HL-60 (cell line): ENCODE data around the gene LAMTOR2.
A peak's percentile ranks its signal among the peaks of the same experiment; 100 is the strongest.

ENCODE experiments used
- DNase-seq, 2 experiments: peaks; one replicate each; pipeline ENCODE4 v3.0.0-alpha.2; 2010 to 2020; ENCODE audit warnings: low read depth in 1 of 2, low spot score in 1 of 2
- H3K27ac ChIP-seq: fragments of 250-450 bp; sonication (Bioruptor Pico); replicated peaks from 2 replicates; pipeline ENCODE4 v1.5.1; 2020; ENCODE audit warnings: mild to moderate bottlenecking, moderate library complexity
- H3K27me3 ChIP-seq: fragments of 250-450 bp; sonication (Bioruptor Pico); 2 replicates; pipeline ENCODE4 v1.5.1; 2021; ENCODE audit warnings: mild to moderate bottlenecking, moderate library complexity; ENCODE audit not compliant: insufficient read depth, poor library complexity, severe bottlenecking
- H3K4me3 ChIP-seq: replicated peaks from 2 replicates; pipeline ENCODE4 v1.5.1; 2011; ENCODE audit warnings: mild to moderate bottlenecking, control low read depth, low read length; ENCODE audit not compliant: insufficient read depth
- GABPA ChIP-seq: IDR thresholded peaks from 2 replicates; pipeline ENCODE4 v1.6.1; 2012; ENCODE audit warnings: low read depth
- POLR2AphosphoS5 ChIP-seq: IDR thresholded peaks from 2 replicates; pipeline ENCODE4 v1.6.1; 2012; ENCODE audit warnings: low read depth
- REST ChIP-seq: IDR thresholded peaks from 2 replicates; pipeline ENCODE4 v1.6.1; 2012; ENCODE audit warnings: low read depth; ENCODE audit not compliant: insufficient replicate concordance
- SPI1 ChIP-seq: IDR thresholded peaks from 2 replicates; pipeline ENCODE4 v1.6.1; 2012; ENCODE audit warnings: low read depth, mild to moderate bottlenecking, borderline replicate concordance
- long read RNA-seq: library from polyadenylated mRNA; unstranded; transcript quantifications from one replicate; pipeline ENCODE4 v2.0.0, GENCODE V29; 2020
- TF ChIP-seq, protein P1 (sequence below): IDR thresholded peaks from one replicate; pipeline ENCODE4 v1.5.1; 2011; ENCODE audit warnings: low read length, control low read depth, inconsistent platforms; ENCODE audit not compliant: insufficient read depth

Gene LAMTOR2
- long read RNA-seq, transcript LAMTOR2-203 (4 exons, 655 nt) = major isoform, 25 of 27 reads
- long read RNA-seq, partial matches to known transcripts = 0 of 27 reads
- long read RNA-seq, other reads (novel, unspliced or antisense) = 1 of 27 reads

DNA sequence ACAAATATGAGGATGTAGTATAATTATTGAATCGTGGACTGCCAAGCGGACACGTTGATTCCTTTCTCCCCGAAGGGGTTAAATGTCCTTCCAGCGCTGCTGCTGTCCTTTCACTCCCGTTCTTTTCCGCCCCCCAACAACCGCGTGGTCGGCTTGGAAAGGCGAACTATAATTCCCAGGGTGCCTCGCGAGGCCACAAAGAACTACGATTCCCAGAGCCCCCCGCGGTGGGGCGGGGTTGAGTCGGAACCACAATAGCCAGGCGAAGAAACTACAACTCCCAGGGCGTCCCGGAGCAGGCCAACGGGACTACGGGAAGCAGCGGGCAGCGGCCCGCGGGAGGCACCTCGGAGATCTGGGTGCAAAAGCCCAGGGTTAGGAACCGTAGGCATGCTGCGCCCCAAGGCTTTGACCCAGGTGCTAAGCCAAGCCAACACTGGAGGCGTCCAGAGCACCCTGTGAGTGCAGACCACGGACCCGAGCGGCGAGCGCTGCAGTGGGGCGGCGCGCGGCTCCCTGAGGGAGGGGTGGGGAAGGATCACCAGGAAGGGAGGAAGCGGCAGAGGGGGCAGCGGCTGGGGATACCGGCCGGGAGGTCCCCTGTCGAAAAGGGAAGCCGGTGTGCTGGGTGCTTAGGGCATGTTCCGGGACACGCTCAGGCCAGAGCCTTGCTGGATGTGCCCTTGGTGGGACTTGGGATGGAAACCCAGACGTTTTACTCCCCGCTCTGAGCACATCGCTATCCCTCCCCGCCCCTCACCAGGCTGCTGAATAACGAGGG, at the start of gene LAMTOR2:
Gene LAMTOR2, plus strand, starts transcription at position 283 of the 781 bp plus-strand sequence. Its CDS starts 108 bp downstream, at position 391.
- peak; percentile 69; the same call in 1 of the 2 replicates for TF ChIP-seq GABPA
- no peak for TF ChIP-seq REST
- TF ChIP-seq SPI1 = peak; percentile 60; the same call in 1 of the 2 replicates
- TF ChIP-seq, protein P1, sequence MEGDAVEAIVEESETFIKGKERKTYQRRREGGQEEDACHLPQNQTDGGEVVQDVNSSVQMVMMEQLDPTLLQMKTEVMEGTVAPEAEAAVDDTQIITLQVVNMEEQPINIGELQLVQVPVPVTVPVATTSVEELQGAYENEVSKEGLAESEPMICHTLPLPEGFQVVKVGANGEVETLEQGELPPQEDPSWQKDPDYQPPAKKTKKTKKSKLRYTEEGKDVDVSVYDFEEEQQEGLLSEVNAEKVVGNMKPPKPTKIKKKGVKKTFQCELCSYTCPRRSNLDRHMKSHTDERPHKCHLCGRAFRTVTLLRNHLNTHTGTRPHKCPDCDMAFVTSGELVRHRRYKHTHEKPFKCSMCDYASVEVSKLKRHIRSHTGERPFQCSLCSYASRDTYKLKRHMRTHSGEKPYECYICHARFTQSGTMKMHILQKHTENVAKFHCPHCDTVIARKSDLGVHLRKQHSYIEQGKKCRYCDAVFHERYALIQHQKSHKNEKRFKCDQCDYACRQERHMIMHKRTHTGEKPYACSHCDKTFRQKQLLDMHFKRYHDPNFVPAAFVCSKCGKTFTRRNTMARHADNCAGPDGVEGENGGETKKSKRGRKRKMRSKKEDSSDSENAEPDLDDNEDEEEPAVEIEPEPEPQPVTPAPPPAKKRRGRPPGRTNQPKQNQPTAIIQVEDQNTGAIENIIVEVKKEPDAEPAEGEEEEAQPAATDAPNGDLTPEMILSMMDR = no peak
- TF ChIP-seq POLR2AphosphoS5 = peak; percentile 75
- DNase-seq = peak; percentile 95 to 99
- Histone ChIP-seq H3K27ac (peak within 1 kb of the TSS; percentile 90), H3K4me3 (peak within 1 kb of the TSS; percentile 95), H3K27me3 (no peaks in the 10 kb centered on the region)

DNA sequence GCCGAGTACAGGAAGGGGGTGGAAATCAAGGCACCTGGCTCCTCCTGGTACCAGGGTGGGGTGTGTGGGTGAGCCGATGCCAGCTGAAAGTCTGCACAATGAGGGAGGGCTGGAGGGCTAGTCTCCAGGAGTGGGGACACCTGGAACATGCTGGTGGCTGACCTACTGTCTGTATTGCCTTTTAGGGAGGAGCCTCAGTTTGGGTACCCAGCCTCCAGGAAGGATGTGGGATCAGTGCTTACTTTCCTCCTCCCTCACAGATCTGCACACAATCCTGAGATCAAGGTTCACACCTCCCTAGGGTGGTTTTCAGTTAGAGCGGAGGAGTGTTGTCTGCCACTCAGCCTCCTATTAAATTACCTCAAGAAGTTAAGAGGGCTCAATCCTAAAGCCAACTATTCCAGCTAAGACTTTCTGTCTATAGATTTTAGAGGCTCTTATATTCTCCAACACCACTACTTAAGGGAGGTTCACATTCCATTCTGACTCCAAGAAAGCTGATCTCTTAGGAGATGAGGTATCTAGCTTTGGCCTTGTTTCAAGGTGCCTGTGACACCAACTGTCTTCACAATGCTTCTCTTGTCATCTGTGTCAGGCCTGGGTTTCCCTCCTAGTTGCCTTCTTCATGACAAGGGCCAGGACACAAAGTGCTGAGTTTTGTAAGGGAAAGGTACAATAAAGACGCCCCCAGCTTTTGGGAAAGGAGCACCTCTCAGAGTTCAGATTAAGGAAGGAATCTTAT, 49.6 kb upstream of the LAMTOR2 start:
- DNase-seq = no peak
- H3K27ac ChIP-seq = no peak overlapping the region
- no peak for TF ChIP-seq POLR2AphosphoS5
- no peak for TF ChIP-seq REST
- TF ChIP-seq, protein P1 = no peak
- TF ChIP-seq SPI1 = no peak
- no peak for TF ChIP-seq GABPA
- no peak overlapping the region for H3K4me3 ChIP-seq
- H3K27me3 ChIP-seq = no peaks in the 10 kb centered on the region

DNA sequence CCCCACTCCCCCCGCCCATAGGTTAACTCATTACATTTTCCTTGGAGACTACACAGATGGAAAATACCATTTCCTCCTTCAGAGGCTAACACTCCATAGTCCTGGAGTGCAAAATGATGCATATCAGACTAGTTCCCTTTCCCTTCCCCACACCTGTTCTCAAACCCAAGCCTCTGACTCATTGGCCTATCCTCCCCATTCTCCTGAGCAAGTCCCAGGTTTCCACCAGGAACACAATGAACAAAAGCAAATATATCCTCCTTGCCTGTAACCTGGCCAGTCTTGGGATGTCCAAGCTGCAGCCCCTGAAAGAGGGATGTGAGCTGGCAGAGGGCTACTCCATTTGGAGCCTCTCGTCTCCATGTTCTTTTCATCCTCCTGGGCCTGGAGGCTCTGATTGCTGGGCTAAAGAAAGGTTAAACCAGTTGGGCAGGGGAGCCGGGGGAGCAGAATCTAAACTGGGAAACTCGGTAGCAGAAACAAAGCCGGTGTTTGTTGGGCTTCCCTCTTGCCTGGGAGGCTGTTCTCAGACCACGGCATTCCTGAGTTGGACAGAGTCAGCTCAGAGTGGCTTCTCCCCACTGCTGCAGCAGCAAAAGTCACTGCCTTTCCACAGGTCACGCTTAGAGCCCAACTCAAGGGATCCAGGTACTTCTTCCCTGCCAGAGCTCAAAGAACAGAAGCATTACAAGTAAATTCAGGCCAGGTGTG, 47.8 kb upstream of the LAMTOR2 start:
- TF ChIP-seq REST = no peak
- TF ChIP-seq POLR2AphosphoS5 = peak; percentile 27; the same call in 1 of the 2 replicates
- TF ChIP-seq, protein P1 = no peak
- DNase-seq = no peak
- Histone ChIP-seq H3K27me3 (no peaks in the 10 kb centered on the region), H3K4me3 (no peak overlapping the region), H3K27ac (no peak overlapping the region)
